ENCODE measurements around the gene PGBD5.
"Not testable (repeated sequence)": the region's sequence is repeated elsewhere in the genome, so short reads cannot be mapped to it uniquely, and the experiment has no call there.

The PGBD5 gene

DNA sequence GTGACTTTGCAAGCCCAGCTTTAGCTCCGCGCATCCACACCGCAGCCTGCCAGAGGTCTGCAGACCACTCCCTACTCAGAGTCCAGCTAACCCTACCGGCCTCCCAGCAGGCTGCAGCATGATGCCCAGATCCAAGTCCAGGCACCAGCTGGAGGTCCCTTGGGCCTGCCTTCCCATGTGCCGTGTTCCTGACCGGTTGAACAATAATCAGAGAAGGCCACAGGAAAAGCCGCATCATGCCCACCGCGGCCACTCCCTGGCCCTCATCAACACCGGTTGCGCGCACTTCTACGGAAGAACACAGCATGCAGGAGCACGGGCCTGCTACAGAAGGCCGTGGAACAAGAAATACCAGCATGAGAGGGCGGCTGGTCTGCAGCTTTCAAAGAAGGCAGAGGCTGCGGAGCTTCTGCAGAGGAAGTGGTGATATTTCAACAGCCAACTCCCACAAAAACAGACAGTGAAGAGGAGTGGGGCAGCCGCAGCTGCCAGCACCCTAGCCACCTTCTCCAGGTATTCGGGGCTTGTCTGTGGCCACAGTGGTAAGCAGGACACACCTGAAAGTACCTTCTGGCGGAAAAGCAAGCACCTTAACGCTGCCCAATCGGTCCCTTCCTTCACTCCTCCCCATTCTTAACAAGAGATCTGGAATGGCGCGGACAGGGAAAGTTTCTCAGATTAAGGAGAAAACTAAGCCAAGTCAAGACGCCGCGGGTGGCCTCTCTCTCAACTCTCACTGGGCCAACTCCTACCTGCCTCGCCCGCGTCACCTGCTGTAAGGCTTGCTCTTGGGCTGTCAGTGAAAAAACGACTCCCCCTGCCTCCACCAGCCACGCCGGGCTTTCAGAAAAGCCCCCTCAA is 1.5 kb downstream of the PGBD5 start:
- DNase-seq: no peak

DNA sequence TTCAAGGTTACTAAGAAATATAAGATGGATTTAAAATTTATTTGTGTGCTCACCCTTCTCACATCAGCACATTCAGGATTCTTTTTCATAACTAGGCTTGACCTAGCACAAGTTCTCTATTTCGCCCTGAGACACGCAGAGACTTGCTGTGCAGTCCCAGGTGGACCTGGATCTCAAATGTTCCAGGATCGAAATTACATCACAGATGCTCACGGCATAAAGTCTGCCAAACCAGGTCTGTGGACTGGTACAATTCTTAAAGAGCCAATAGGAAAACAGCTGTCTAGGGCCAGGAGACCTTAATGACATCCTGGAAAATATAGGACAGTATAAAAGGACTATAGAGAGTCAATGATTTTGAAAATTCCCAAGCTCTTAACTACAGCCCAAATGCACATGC is 2.2 kb downstream of the PGBD5 start:
- no peak for DNase-seq

DNA sequence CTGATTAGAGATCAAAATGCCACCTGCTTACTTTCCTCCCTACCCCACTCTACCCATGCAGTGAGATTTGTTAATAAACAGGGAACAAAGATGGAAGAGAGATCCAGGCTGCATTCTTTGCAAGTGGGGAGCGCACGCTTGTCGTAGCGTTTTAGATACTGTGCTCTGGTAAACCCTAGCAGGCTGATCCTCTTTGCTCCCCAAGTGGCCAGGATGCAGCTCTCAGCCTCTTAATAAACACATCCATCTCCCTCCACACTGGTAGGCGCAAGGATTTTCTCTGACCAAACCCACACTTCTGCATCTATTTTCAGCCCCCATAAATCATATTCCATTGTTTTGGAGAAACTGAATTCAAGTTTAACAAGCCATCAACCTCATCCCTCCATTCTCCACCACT is 2.9 kb downstream of the PGBD5 start:
- no peak for DNase-seq

DNA sequence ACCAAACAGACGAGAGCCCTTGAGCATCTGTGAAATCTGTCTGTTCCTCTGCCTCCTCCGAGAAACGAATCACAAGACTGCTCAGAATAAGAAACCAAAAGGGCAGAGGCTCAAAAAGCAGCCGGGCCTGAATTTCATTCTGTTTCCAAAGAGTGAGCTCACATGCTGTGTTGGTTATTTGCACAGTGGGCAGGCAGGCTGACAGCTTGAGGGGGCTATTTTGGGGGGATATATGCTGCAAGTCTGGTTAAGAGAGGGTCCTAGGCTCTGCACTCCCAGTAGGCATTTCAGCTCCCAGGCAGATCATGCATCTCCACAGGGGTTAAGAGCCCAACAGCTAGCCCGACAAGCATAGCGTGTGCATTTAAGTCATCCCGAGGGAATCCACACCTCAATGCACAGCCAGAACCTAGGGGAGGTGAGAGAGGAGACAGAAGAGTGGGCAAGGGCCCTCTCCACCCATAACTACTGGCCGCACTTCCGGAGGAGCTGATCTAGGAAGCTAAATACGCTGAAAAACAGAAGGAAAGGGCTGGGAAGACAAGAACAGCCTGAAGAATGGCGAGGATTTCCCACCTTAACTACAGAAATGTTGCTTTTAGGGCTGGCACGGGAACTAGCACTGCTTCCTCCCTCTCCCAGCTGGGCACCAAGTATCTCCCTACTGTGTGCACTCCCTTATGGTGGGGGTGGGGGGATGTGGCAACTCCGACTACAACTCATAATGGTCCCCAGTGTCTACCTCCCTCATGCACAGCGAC is 3.7 kb downstream of the PGBD5 start:
- DNase-seq: no peak

DNA sequence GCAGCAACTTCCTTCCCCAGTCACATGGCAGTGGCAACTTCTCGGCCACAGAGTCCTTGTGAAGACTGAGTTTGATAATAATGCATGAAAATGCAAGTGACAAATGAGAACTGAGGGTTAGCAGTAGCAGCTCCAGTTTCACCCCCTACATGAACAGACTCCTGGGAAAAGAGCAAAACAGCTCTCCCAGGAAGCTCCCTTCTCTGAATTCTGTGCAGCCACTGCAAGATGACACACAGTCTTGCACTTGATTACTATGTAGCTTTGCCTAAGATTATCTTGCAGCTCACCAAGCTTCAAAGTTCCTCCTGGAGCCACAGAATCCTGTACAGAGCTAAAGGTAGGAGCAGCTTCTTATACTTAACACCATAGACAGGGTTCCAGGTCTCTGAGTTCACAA is 4.7 kb downstream of the PGBD5 start:
- DNase-seq: no peak

DNA sequence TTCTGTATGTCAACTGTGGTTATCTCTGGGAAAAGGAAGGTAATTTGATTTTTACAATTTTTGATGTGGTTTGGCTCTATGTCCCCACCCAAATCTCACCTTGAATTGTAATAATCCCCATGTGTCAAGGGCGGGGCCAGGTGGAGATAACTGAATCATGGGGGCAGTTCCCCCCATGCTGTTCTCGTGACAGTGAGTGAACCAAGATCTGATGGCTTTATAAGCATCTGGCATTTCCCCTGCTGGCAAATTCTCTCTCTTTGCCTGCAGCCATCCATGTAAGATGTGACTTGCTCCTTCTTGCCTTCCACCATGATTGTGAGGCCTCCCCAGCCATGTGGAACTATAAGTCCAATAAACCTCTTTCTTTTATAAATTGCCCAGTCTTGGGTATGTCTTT is 5.8 kb downstream of the PGBD5 start:
- not testable (repeated sequence) for DNase-seq

DNA sequence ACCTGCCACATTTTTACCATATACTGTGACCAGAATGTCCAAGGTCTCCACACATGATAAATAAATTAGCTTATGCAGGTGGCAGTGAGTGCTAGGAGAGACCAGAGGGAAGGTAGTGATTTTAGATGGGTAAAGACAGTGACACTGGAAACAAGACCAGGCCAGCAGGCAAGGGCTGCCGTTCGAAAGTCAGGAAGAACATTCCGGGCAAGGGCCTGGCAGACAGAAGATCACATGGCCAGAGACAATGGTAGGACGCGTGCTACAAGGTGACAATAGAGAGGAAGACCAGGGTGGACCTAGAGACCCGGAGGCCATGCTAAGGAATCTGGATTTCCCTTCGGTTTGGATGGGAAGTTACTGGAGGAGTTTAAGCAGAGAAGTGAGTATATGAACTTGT is 9.7 kb downstream of the PGBD5 start:
- DNase-seq: no peak

DNA sequence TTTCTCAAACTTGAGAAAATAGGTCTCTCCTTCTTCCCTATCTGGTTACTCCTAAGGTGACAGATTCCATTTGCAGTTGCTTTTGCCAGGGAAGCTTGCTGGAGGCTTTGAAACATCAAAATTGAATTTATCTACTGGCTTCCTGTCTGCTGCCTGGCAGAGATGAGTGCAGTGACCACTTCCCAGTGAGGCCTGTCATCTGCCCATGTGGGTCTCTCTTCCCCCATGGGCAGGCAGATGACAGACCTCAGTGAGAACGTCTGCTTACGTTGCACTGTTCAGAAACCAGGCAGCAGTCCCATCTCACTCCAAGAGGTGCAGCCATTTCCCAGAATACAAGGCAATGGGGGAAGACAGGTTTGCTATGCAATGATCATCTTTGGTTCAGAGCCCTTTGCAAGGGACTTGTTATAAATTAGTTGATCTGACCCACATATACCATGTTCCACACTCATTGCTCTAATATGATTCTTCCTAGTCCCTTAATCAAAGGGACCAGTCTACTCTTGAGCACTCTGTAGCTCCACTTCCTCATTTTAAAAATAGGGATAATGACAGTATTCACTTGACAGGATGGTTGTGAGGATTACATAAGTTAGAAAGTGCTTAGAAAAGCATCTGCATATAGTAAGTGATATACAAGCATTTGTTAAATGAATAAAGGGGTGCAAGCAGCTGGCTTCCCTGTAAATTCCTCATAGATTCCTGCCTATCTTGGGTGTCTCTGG is 10.6 kb downstream of the PGBD5 start:
- DNase-seq: no peak

DNA sequence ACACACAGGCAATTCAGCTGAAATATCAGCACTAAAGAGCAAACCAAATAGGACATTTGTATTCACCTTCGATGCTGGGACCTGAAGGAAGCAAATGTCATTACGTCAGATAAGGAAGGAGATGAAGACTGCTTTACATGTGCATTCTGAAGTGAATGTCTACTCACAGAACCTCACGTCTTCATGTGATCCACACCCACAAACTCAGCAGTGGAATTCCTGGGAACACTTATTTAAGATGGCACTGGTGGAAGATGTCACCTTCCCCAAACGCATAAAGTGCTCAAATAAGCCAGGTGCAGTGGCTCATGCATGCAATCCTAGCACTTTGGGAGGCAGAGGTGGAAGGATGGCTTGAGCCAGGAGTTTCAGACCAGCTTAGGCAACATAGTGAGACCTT is 11.4 kb downstream of the PGBD5 start:
- DNase-seq: no peak

DNA sequence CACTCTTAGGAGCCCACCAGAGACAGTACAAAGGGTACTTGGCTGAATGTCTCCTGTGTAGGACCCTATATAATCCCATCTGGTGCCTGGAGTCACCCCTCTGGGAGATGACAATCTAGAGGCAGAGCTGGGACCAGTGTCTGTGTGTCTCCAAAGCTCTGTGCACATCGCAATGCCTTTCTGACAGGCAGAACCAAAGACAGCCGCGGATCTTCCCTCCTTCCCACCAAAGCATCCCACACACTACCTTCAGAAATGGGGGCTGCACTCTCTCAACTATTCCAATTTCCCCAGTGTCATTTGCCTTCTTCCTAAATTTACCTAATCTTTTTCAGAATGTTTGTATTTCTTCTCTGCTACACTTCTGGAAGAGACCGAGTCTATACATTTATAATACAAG is 12.0 kb downstream of the PGBD5 start:
- DNase-seq: no peak

DNA sequence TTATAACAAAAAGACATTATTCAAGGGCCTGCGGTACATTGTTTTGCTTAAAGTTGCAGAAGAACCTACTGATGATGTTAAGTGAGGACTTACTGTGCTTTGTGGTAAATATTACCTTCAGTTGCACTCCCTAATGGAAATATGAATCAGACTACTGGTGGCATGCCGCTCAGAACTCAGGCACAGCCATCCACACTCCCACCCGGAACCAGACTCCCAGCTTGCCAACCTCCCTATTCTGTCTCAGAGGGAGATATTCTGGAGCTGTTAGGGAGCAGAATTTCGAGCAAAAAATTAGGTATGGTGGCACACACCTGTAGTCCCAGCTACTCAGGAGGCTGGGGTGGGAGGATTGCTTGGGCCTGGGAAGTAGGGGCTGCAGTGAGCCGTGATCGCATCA is 13.1 kb downstream of the PGBD5 start:
- no peak for DNase-seq

DNA sequence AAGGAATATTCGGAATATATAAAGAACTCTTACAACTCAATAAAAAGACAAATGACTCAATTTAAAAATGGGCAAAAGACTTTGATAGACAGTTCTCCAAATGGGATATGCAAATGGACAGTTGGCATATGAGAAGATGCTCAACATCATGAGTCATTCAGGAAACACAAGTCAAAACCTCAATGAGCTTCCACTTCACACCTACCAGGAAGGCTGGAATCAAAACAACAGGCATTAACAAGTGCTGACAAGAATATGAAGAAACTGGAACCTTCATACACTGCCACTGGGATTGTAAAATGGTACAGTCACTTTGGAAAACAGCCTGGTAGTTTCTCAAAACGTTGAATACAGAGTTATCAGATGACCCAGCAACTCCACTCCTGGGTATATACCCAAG is 17.2 kb downstream of the PGBD5 start:
- no peak for DNase-seq

DNA sequence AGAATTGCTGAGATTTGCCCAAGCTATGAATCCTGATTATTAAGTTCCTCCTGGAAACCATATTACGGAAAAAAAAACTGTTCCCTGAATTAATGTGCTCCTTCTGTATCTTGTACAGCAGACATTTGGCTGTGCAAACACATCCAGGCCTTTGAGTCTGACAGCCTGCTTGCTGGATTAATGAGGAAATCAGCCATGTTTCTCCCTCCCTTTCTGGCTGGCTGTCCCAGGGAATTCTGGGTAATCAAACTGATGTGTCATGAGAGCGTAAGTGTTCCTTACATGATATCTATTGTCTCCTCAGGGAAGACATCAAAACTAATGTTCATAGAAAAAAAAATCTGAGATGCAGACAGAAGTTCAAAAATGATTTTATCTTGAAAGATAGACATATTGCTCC is 18.8 kb downstream of the PGBD5 start:
- DNase-seq: no peak

DNA sequence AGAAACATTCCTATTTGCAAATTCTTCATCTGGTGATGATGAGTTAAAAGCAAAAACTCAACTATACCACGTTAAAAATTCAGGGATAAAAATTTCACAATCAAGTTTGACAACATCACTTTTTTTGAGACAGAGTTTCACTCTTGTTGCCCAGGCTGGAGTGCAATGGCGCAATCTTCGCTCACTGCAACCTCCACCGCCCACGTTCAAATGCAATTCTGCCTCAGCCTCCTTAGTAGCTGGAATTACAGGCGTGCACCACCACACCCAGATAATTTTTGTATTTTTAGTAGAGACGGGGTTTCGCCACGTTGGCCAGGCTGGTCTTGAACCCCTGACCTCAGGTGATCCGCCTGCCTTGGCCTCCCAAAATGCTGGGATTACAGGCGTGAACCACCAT is 19.4 kb downstream of the PGBD5 start:
- not testable (repeated sequence) for DNase-seq

DNA sequence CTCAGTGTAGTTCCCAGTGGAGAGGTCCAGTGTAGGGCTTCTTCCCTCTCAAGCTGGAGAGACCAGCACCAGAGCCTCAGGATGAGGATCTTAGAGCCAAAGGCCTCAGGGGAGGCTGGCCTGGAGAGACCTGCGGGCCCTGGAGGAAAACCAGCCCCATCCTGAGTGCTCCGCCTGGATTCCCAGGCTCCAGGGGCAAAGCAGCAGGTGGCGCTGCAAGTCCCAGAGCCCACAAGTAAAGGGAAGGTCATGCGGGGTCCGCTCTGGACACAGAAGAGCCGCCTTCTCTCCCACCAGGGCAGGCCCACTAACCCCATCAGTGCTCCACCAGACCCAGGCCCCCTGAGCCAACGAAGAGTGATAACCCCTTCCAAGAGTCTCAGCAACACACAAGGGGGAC is 22.7 kb downstream of the PGBD5 start:
- no peak for DNase-seq

DNA sequence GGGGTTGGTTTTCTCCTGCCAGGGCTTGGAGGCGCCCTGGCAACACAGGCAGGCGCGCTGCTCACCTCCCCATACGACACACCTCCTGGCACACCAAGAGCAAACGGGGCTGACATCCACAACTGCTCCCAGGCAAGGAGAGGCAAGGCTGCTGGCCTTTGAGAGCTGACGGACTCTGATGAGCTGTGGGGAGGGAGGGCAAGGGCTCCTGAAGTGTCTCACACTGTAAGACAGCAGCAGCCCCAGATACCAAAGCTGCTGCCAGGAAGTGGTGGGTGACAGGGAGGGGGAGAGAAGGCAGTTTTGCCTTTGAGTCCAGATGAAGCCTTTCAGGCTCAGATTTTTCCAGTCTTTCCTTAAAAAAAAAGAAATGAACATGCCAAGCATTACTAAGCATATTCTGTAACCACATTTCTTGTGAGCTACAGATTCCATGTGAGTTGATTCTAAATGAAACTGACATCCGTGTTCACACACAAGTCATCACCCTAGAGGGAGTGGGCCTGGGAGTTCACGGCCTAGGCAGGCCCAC is 24.3 kb downstream of the PGBD5 start:
- no peak for DNase-seq

DNA sequence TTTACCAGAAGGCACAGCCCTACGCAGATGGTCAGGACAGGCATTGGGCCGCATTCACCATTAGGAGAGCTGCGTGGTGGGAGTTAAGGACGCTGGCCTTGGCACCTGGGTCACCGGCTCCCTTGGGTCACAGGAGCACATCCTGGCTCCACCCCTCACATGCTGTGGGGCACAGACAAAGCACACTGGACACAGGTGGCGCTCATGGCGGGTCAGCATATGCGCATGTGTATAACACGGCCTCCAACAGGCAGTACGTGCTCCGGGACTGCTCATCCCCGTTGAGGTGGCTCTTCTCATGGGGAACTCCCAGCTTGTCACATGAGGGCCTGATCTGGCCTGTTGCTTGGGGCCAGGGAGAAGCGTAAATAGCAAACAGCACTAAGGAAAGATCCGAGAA is 25.0 kb downstream of the PGBD5 start:
- no peak for DNase-seq

DNA sequence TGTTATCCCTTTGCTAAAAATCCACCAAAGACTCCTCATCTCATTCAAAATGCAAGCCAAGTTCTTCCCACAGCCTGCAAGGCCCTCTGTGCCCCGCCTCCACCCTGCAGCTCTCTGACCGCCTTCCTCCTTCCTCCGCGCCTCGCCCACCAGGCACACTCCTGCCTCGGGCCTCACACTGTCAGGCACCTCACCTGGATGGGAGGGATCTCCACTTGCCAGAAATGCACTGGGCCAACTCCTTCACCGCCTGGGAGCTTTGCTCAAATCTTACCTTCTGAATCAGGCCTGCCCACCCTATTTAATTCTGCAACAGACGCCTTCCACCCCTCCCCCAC is 26.2 kb downstream of the PGBD5 start:
- no peak for DNase-seq

DNA sequence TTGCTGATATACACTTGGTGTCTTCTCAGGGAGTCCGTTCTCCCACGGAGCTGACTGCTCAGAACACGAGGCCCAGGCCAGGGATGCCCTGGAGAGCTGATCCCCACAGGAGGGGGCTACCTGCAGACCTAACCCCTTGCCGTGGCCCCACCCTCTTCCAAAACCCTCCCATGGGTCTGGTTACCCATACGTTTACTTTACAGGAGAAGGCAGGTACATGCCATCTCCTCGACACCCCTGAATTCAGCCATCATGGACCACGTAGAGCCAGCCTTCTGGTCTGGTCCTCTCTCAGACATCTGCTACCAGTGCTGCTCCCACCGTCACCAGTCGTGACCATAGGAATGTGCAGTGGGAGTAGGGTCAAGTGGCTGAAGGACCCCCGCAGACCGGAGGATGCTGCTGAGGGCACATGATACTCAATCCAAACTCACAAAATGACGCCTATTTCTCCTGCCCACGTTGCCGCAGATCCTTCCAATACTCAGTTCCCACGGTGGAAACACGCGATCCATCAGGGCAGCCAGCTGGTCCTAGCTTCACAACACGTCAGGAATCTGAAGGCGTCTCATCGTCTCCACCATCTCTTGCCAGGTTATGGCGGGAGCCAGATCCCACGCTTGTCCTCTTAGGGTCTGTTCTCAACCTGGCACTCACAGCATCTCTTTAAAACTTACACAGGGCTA is 26.7 kb downstream of the PGBD5 start:
- DNase-seq: no peak

DNA sequence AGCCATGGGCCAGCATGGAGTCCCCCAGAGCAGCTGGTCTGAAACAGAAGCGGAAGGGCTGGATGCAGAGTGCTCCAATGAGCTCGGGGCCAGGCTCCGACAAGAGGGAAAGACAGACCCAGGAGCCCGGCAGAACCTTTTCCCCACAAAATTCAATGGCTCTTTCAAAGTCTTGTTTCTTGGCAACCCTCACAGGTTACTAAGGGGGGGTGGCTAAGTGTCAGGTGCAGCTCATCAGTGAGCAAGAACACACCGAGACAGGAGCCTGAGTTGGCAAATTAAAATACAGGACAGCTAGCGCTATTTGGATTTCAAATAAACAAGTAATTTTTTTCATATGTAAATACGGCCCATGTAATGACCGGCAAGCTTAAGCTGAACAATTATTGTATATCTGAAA is 27.3 kb downstream of the PGBD5 start:
- DNase-seq: no peak

DNA sequence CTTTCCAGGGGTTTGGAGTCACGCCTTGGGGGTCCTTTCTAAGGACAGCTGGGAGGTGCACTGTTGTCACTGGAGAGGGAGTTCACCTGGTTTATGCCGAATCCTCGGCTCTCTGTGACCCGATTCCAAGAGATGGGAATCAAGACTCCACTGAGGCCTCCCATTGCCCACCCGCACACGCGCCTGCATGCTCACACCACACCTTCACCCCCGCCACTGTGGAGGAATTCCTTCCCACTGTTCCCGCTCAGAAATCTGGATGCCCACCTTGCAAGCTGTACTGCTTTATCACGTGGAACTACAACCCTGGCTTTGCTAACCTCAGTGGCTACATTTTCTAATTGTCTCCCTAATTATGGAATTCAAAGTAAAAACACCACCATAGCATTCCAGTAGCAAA is 29.2 kb downstream of the PGBD5 start:
- DNase-seq: no peak

DNA sequence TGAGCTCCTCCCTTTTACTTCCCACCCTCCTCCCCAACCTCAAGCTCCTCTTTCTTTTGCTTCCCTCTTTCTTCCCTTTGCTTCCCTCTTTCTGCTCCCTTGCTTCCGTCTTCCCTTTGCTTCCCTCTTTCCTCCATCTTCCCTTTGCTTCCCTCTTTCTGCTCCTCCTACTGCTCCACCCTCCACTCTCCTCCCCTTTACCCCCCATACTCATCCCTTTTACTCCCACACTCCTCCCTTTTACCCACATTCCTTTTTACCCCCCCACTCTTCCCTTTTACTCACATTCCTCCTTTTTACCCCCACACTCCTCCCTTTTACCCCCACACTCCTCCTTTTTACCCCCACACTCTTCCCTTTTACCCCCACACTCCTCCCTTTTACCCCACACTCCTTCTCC is 30.2 kb downstream of the PGBD5 start:
- DNase-seq: no peak

DNA sequence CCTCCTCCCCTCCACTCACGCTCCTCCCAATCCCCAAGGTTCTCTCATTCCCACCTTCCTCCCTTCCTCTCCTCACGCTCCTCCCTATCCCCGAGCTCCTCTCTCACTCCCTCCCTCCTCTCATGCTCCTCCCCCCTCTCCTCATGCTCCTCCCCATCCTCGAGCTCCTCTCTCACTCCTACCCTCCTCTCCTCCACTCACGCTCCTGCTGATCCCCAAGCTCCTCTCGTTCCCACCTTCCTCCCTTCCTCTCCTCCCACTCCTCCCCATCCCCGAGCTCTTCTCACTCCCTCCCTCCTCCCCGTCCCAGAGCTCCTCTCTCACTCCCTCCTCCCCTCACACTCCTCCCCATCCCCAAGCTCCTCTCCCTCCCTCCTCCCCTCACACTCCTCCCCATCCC is 31.4 kb downstream of the PGBD5 start:
- DNase-seq: no peak
